Natural killer cell treated with Interleukin-12 subunit alpha and Interleukin-12 subunit beta and Interleukin-15 and Interleukin-18, amount 100 ng/mL, for 72 hours (primary cell): Measurements from ENCODE around the gene RFC1. TPM values are rescaled to one million over a fixed set of nuclear protein-coding genes. Genes with fewer than 3 reads are reported as not detected.
"Not testable (repeated sequence)": the region's sequence is repeated elsewhere in the genome, so short reads cannot be mapped to it uniquely, and the experiment has no call there.

Experiments
- ATAC-seq, 2 donors: fragments of 150-1000 bp; cut with Tn5 transposase in 1 of 2; sonication (Bioruptor Pico), chemical (Tn5 transposase) in 1 of 2; 2 replicates each; pipeline ENCODE4 v1.10.0; 2021
- DNase-seq: peaks from one replicate; pipeline ENCODE4 v3.0.0; 2022; ENCODE audit warnings: low spot score
- H3K27ac Mint-ChIP-seq, 2 donors: 1 replicate in 1 of 2; 2 replicates in 1 of 2; pipeline ENCODE4 v1.8.0; 2022; ENCODE audit warnings: mixed read lengths in 2 of 2, mild to moderate bottlenecking in 1 of 2, moderate library complexity in 1 of 2
- H3K27me3 Mint-ChIP-seq, 2 donors: 1 replicate in 1 of 2; 2 replicates in 1 of 2; pipeline ENCODE4 v1.8.0; 2022; ENCODE audit warnings: mixed read lengths in 2 of 2
- H3K36me3 Mint-ChIP-seq: one replicate; pipeline ENCODE4 v1.8.0; 2022; ENCODE audit warnings: mixed read lengths
- H3K4me1 Mint-ChIP-seq, 2 donors: 1 replicate in 1 of 2; 2 replicates in 1 of 2; pipeline ENCODE4 v1.8.0; 2022; ENCODE audit warnings: low read depth in 2 of 2, mixed read lengths in 2 of 2, mild to moderate bottlenecking in 1 of 2
- H3K4me3 Mint-ChIP-seq: one replicate; pipeline ENCODE4 v1.8.0; 2022; ENCODE audit warnings: mixed read lengths
- H3K9me3 Mint-ChIP-seq: 2 replicates; pipeline ENCODE4 v1.8.0; 2022; ENCODE audit warnings: mixed read lengths
- total RNA-seq, 2 donors: library from RNA; stranded (reverse); gene quantifications; one replicate each; pipeline ENCODE4 v1.2.3, GENCODE V29; 2022

The RFC1 gene
- total RNA-seq, 2 donors from 2014 or later: 74.9 to 102 TPM

DNA sequence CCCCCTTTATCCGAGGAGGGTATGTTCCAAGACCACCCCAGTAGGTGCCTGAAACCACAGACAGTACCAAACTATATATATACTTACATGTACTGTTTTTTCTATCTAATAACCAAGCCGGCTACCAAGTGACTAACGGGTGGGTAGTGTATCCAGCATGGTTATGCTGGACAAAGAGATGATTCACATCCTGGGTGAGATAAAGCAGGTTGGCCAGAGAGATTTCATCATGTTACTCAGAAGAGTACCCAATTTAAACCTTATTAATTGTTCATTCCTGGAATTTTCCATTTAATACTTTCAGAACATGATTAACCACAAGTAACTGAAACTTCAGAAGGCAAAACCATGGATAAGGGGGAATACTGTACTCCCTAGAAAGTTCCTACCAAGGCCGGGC, 46.5 kb downstream of the RFC1 start:
- Mint-ChIP-seq H3K4me3 (no peak overlapping the region), H3K36me3 (peaks cover 9% of the 10 kb centered on the region), H3K27me3 (no peaks in the 10 kb centered on the region), H3K4me1 (no peaks in the 10 kb centered on the region), H3K27ac (no peak overlapping the region), H3K9me3 (no peaks in the 10 kb centered on the region)
- ATAC-seq (no peak), DNase-seq (no peak)

DNA sequence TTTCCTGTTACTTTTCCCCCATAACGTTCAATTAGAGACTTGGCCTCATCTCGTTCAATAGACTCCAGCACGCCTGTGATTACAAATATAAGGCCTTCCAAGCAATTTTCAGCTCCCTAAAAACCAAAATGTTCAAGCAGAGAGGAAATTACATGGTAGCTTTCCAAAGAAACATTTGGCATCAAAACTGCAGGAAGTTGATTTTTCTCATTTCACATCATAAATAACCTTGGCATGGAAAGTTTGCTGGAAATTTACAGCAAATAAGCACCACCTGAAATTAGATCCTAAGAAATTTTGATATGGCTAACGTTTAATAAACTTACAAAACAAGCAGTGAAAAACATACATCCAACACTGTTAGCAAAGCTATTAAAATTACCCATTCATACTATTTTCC, 53.3 kb downstream of the RFC1 start:
- DNase-seq (no peak), ATAC-seq (no peak)
- peaks cover 5% of the 10 kb centered on the region in 2 donors for H3K4me1 Mint-ChIP-seq
- no peak overlapping the region for H3K4me3 Mint-ChIP-seq
- H3K27ac Mint-ChIP-seq: no peak overlapping the region
- peaks cover 26% of the 10 kb centered on the region for H3K36me3 Mint-ChIP-seq
- H3K9me3 Mint-ChIP-seq: no peaks in the 10 kb centered on the region
- H3K27me3 Mint-ChIP-seq: no peaks in the 10 kb centered on the region

DNA sequence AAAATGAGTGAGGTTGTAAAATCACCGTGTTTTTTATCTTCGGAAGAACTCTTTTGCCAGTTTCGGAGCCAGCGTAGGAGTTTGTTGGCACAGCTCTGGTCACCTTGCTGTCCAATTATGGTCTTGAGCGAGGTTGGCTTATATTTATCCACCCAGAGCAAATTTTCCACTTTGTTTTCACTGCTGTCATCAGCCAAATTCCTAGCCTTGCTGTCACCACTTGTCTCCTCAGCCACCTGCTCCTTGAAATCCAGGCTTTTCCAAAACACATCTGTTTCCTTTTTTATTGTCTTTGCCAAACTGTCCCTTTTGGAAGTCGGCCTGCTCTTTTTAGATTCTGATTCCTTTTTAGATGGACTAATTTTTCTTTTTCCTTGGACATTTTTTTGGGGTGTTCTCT, 57.6 kb downstream of the RFC1 start:
- Mint-ChIP-seq H3K27me3 (no peaks in the 10 kb centered on the region), H3K27ac (no peak overlapping the region), H3K9me3 (no peaks in the 10 kb centered on the region), H3K4me1 (peaks cover 13% of the 10 kb centered on the region in 2 donors), H3K4me3 (no peak overlapping the region), H3K36me3 (peaks cover 32% of the 10 kb centered on the region)
- ATAC-seq (no peak), DNase-seq (no peak)

GRCh38 chr4:39305912-39306677, 60.1 kb downstream of the RFC1 start:
- no peaks in the 10 kb centered on the region for H3K27me3 Mint-ChIP-seq
- H3K4me1 Mint-ChIP-seq: peaks cover 13 to 14% of the 10 kb centered on the region in 2 donors
- peaks cover 35% of the 10 kb centered on the region for H3K36me3 Mint-ChIP-seq
- peak overlapping the region in 1 of 2 donors; percentile 23 for H3K27ac Mint-ChIP-seq
- H3K9me3 Mint-ChIP-seq: no peaks in the 10 kb centered on the region
- no peak for ATAC-seq
- no peak overlapping the region for H3K4me3 Mint-ChIP-seq
- no peak for DNase-seq

- Mint-ChIP-seq H3K9me3 (no peaks in the 10 kb centered on the region), H3K4me3 (no peak overlapping the region), H3K36me3 (peaks cover 33% of the 10 kb centered on the region), H3K27me3 (no peaks in the 10 kb centered on the region), H3K4me1 (peaks cover 13 to 15% of the 10 kb centered on the region in 2 donors), H3K27ac (no peak overlapping the region)
- no peak for ATAC-seq
- DNase-seq: no peak
These were observed 61.5 kb downstream of the RFC1 start for GRCh38 chr4:39304651-39305050.

DNA sequence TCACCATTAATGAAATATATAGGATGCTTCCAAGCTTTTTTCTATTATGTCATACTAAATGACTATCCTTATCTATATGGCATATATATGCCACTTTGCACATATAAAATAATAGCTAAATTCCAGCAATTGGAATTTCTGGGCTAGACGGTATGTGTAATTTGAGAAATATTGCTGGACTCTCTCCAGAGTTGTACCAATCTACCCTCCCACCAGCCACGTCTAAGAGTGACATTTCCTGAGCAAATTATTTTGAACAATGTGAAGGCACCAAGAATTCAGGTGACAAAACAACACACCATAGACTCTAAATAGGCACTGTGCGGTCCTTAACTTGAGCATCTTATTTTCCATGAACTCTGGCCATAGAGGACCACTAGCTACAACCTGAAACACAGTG, 62.3 kb downstream of the RFC1 start:
- DNase-seq: no peak
- H3K27me3 Mint-ChIP-seq: no peaks in the 10 kb centered on the region
- H3K4me1 Mint-ChIP-seq: peaks cover 13 to 15% of the 10 kb centered on the region in 2 donors
- H3K9me3 Mint-ChIP-seq: no peaks in the 10 kb centered on the region
- no peak for ATAC-seq
- H3K4me3 Mint-ChIP-seq: no peak overlapping the region
- peaks cover 27% of the 10 kb centered on the region for H3K36me3 Mint-ChIP-seq
- H3K27ac Mint-ChIP-seq: no peak overlapping the region

GRCh38 chr4:39302901-39303300, 63.3 kb downstream of the RFC1 start:
- Mint-ChIP-seq H3K27me3 (no peaks in the 10 kb centered on the region), H3K36me3 (peaks cover 18% of the 10 kb centered on the region), H3K27ac (no peak overlapping the region), H3K9me3 (no peaks in the 10 kb centered on the region), H3K4me1 (peaks cover 9 to 13% of the 10 kb centered on the region in 2 donors), H3K4me3 (no peak overlapping the region)
- DNase-seq (no peak), ATAC-seq (no peak)

- no peak overlapping the region for H3K4me3 Mint-ChIP-seq
- H3K4me1 Mint-ChIP-seq: no peaks in the 10 kb centered on the region
- ATAC-seq (no peak), DNase-seq (no peak)
- no peak overlapping the region for H3K27ac Mint-ChIP-seq
- no peaks in the 10 kb centered on the region for H3K27me3 Mint-ChIP-seq
- H3K36me3 Mint-ChIP-seq: peaks cover 32% of the 10 kb centered on the region
- H3K9me3 Mint-ChIP-seq: no peaks in the 10 kb centered on the region
These were observed 70.4 kb downstream of the RFC1 start for GRCh38 chr4:39295784-39296183.

DNA sequence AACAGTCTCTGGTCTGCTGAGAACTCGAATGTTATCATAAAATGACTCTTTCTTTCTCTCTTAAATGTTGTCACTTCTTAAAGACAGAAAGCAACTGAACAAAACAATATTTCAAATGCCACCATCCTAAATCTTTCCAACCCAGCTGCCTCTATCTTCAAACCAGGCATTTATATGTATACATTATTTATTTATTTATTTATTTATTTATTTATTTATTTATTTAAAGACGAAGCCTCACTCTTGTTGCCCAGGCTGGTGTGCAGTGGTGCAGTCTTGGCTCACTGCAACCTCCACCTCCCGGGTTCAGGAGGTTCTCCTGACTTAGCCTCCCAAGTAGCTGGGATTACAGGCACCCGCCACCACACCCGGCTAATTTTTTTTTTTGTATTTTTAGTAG, 73.7 kb downstream of the RFC1 start:
- H3K27ac Mint-ChIP-seq, H3K27me3 Mint-ChIP-seq, DNase-seq, H3K4me3 Mint-ChIP-seq, H3K4me1 Mint-ChIP-seq, H3K9me3 Mint-ChIP-seq, ATAC-seq: not testable (repeated sequence)
- peaks cover 49% of the 10 kb centered on the region for H3K36me3 Mint-ChIP-seq

DNA sequence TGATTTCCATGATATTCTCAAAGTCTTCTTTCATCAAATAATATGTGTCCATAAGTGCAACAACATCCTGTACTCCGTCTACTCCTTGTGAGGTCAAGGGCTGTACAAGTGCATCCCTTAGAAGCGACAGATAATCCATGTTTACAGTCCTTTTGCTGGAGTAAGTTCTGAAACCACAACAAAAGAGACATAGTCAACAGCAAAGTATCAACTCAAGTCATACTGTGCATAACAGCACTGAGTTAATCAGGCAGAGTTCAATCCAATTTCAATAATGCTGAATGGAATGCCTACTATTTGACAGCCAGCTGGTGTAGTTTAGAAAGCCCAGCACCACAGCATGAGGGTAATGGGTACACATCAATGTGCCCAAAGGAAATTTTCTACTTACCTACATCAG, 74.5 kb downstream of the RFC1 start:
- DNase-seq (no peak), ATAC-seq (no peak)
- H3K4me3 Mint-ChIP-seq: no peak overlapping the region
- no peaks in the 10 kb centered on the region for H3K9me3 Mint-ChIP-seq
- H3K27me3 Mint-ChIP-seq: no peaks in the 10 kb centered on the region
- peaks cover 48% of the 10 kb centered on the region for H3K36me3 Mint-ChIP-seq
- H3K27ac Mint-ChIP-seq: no peak overlapping the region
- H3K4me1 Mint-ChIP-seq: peaks cover 0 to 9% of the 10 kb centered on the region in 2 donors

GRCh38 chr4:39287223-39287622, 78.9 kb downstream of the RFC1 start:
- DNase-seq: no peak
- H3K36me3 Mint-ChIP-seq: peaks cover 39% of the 10 kb centered on the region
- H3K4me1 Mint-ChIP-seq: peaks cover 0 to 14% of the 10 kb centered on the region in 2 donors

DNA sequence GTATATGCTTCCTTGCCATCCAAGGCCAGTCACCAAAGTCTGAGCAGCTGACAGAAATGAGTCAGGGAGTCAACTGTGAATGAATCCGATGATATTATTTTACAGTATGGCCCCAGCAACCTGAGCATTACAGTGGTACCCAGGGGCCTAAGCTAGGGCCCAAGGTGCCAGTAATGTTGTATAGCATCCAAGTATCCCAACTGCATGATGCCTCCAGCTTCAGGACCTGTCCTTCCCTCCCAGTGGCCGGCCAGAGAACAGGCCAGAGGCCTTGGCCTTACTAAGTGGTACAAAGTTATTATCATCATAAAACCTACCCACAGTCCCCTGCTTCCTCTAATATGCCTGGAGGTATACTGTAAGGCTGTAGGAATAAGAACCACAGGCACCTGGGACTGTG, 79.9 kb downstream of the RFC1 start:
- DNase-seq (no peak), ATAC-seq (peak; percentile 20 to 60)
- H3K9me3 Mint-ChIP-seq: no peaks in the 10 kb centered on the region
- peak overlapping the region; percentile 52 to 59 for H3K27ac Mint-ChIP-seq
- H3K4me3 Mint-ChIP-seq: peak overlapping the region; percentile 2
- H3K27me3 Mint-ChIP-seq: no peaks in the 10 kb centered on the region
- H3K36me3 Mint-ChIP-seq: peaks cover 32% of the 10 kb centered on the region
- H3K4me1 Mint-ChIP-seq: peaks cover 0 to 14% of the 10 kb centered on the region in 2 donors

More at GRCh38 chr4:39287223-39287622, 78.9 kb downstream of the RFC1 start:
- ATAC-seq: no peak
- no peaks in the 10 kb centered on the region for H3K27me3 Mint-ChIP-seq
- H3K27ac Mint-ChIP-seq: no peak overlapping the region
- H3K4me3 Mint-ChIP-seq: no peak overlapping the region
- no peaks in the 10 kb centered on the region for H3K9me3 Mint-ChIP-seq

DNA sequence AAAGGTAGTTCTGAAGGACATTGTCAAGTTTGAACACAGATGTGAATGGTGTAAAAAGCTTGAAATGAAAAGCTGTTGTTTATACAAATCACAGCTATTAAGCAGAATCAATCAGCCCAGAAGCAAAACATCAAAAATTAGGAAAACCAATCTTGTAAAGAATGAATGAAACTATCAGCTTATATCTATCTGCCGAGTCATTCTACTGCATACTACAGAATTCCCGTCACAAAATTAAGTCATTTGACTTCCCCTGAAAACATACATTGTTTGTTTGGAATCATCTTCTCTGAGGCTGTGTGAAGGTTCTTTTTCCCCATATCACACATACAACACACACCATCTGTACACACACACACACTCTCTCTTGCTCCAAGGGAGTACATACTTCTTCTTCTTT, 80.3 kb downstream of the RFC1 start:
- Mint-ChIP-seq H3K27ac (peak overlapping the region; percentile 52 to 59), H3K27me3 (no peaks in the 10 kb centered on the region), H3K9me3 (no peaks in the 10 kb centered on the region), H3K36me3 (peaks cover 28% of the 10 kb centered on the region), H3K4me3 (peak overlapping the region; percentile 2), H3K4me1 (peaks cover 0 to 14% of the 10 kb centered on the region in 2 donors)
- ATAC-seq (peak in 1 of 2 donors; percentile 6), DNase-seq (no peak)

GRCh38 chr4:39285111-39285795, 80.9 kb downstream of the RFC1 start:
- H3K4me1 Mint-ChIP-seq: peaks cover 0 to 14% of the 10 kb centered on the region in 2 donors
- no peak overlapping the region for H3K4me3 Mint-ChIP-seq
- H3K27me3 Mint-ChIP-seq: no peaks in the 10 kb centered on the region
- peaks cover 26% of the 10 kb centered on the region for H3K36me3 Mint-ChIP-seq
- DNase-seq (no peak), ATAC-seq (peak in 1 of 2 donors; percentile 62)
- H3K27ac Mint-ChIP-seq: peak overlapping the region; percentile 52 to 59
- H3K9me3 Mint-ChIP-seq: no peaks in the 10 kb centered on the region
